Measurements from ENCODE around the gene PPP1R36. TPM values are rescaled to one million over a fixed set of nuclear protein-coding genes. Genes with fewer than 3 reads are reported as not detected.
"Not testable (repeated sequence)": the region's sequence is repeated elsewhere in the genome, so short reads cannot be mapped to it uniquely, and the experiment has no call there.

PPP1R36 gene
- total RNA-seq, 1 experiment from 2014 or later, result 0.50 TPM

DNA sequence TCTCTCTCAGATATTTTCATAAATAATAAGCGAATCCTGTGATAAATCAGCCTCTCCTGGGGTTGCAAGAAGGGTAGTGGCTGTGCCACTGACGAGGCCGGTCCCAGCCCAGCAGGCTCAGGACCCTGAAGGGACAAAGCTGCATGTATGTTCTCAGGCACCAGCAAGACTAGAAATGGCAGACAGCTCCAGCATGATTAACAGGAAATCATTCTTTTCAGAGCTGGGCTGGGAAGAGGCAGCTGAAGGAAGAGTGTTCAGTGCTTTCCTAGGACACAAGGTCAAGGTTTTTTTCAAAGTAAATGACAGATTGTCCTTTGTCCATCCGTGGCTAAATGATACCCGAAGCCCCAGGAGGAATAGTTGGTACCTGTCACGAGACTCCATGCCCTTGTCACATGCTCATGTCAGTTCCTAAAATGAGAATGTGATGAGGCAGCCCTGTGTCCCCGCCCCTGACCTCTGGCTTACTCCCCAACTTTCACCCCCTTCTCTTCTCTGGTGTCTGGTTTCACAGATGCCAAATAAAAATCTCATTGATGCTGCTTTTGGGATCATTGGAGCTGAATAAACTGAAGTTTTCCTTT is 65.1 kb downstream of the PPP1R36 start:
- Histone ChIP-seq H3K27ac (ENCODE audit: insufficient read length, low read depth, low read length) (no peak overlapping the region), H3K18ac (ENCODE audit: insufficient read length, low read depth, low read length) (no peak overlapping the region), H3K27me3 (ENCODE audit: insufficient read depth, low read length) (no peaks in the 10 kb centered on the region), H3K4ac (ENCODE audit: low read depth, low read length) (no peak overlapping the region), H3T11ph (ENCODE audit: low read length) (no peak overlapping the region), H4K91ac (ENCODE audit: insufficient read length, low read depth, low read length) (no peak overlapping the region), H3K56ac (ENCODE audit: insufficient read length, low read depth, low read length) (no peak overlapping the region), H3K79me2 (ENCODE audit: insufficient read depth, low read length) (no peaks in the 10 kb centered on the region), H3K4me2 (ENCODE audit: insufficient read depth, insufficient read length, low read length) (no peak overlapping the region), H2BK15ac (ENCODE audit: low read depth, low read length) (no peak overlapping the region), H3K9ac (ENCODE audit: extremely low read depth, insufficient read length, low read length) (no peak overlapping the region), H3K4me1 (ENCODE audit: insufficient read depth, low read length) (no peaks in the 10 kb centered on the region), H2BK120ac (ENCODE audit: low read depth, low read length, poor library complexity, severe bottlenecking) (no peak overlapping the region), H4K5ac (ENCODE audit: insufficient read length, low read depth, low read length) (no peak overlapping the region), H3K23me2 (ENCODE audit: insufficient read length, low read depth, low read length, poor library complexity, severe bottlenecking) (no peaks in the 10 kb centered on the region), H3K23ac (ENCODE audit: insufficient read length, low read depth, low read length) (no peak overlapping the region), H2BK12ac (ENCODE audit: insufficient read length, low read depth, low read length) (no peak overlapping the region), H4K8ac (replicated peaks; ENCODE audit: insufficient read length, low read depth, low read length) (no peak overlapping the region), H2AK5ac (ENCODE audit: insufficient read length, low read length) (no peak overlapping the region), H4K20me1 (ENCODE audit: control insufficient read depth, insufficient read depth, insufficient read length) (no peaks in the 10 kb centered on the region), H2BK20ac (ENCODE audit: low read depth, low read length, poor library complexity, severe bottlenecking) (no peak overlapping the region), H2AFZ (ENCODE audit: low read length) (no peak overlapping the region), H2BK5ac (ENCODE audit: insufficient read length, low read length) (no peak overlapping the region), H3K9me3 (ENCODE audit: control insufficient read depth, low read depth, low read length) (no peaks in the 10 kb centered on the region), H3K79me1 (ENCODE audit: insufficient read depth, low read depth, low read length, poor library complexity, severe bottlenecking) (no peaks in the 10 kb centered on the region), H3K14ac (ENCODE audit: insufficient read depth, low read length) (no peak overlapping the region)
- DNase-seq, result no peak
- no CpG with 5 or more reads among the region's 7 CpGs for WGBS (ENCODE audit: extremely low coverage, insufficient read length, low lambda C conversion rate)
- H3K4me1 Mint-ChIP-seq, result peaks cover 7 to 14% of the 10 kb centered on the region in 2 experiments
- no peaks in the 10 kb centered on the region for H3K27me3 Mint-ChIP-seq (ENCODE audit: low read depth)
- TF ChIP-seq CTCF (conservative IDR thresholded peaks at IDR 0.05), result no peak
- no peak overlapping the region for H3K4me3 Mint-ChIP-seq
- no peaks in the 10 kb centered on the region for H3K9me3 Mint-ChIP-seq
- H3K36me3 Mint-ChIP-seq (ENCODE audit: insufficient read depth in 1 of 3, low read depth in 3 of 3), result no peaks in the 10 kb centered on the region
- peak overlapping the region in 1 of 3 experiments; percentile 88; a peak in 2 of 7 replicates for H3K27ac Mint-ChIP-seq

DNA sequence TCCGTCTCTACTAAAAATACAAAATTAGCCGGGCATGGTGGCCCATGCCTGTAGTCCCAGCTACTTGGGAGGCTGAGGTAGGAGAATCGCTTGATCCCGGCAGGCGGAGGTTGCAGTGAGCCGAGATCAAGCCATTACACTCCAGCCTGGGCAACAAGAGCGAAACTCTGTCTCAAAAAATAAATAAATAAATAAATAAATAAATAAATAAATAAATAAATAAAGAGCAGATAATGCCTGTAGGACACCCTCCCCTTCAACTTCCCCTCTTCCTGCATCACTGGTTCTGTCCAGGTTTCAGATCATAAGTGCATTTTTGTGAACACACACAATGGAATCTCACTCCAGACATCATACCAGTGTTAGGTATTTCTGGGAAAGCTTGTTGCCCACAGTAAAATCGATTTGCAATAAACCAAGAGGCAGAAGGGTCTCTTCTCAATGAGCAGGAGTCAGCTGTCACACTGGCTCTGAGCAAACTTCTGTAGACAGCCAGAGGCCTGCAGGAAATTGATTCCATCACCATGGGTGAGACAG is 68.2 kb downstream of the PPP1R36 start:
- H3K9me3 Mint-ChIP-seq; H2AFZ ChIP-seq (ENCODE audit: low read length); H3K18ac ChIP-seq (ENCODE audit: insufficient read length, low read depth, low read length); H2BK20ac ChIP-seq (ENCODE audit: low read depth, low read length, poor library complexity, severe bottlenecking); H3K4me2 ChIP-seq (ENCODE audit: insufficient read depth, insufficient read length, low read length); H4K20me1 ChIP-seq (ENCODE audit: control insufficient read depth, insufficient read depth, insufficient read length); H3K36me3 Mint-ChIP-seq (ENCODE audit: insufficient read depth in 1 of 3, low read depth in 3 of 3); H4K5ac ChIP-seq (ENCODE audit: insufficient read length, low read depth, low read length); H4K91ac ChIP-seq (ENCODE audit: insufficient read length, low read depth, low read length); H3K4me1 ChIP-seq (ENCODE audit: insufficient read depth, low read length); H2BK15ac ChIP-seq (ENCODE audit: low read depth, low read length); H3K4ac ChIP-seq (ENCODE audit: low read depth, low read length); H3K27ac Mint-ChIP-seq; H3K4me3 Mint-ChIP-seq; H3K9ac ChIP-seq (ENCODE audit: extremely low read depth, insufficient read length, low read length); H4K8ac ChIP-seq (replicated peaks; ENCODE audit: insufficient read length, low read depth, low read length); H2BK120ac ChIP-seq (ENCODE audit: low read depth, low read length, poor library complexity, severe bottlenecking); H3K23ac ChIP-seq (ENCODE audit: insufficient read length, low read depth, low read length); H3K79me1 ChIP-seq (ENCODE audit: insufficient read depth, low read depth, low read length, poor library complexity, severe bottlenecking); H2AK5ac ChIP-seq (ENCODE audit: insufficient read length, low read length); H2BK12ac ChIP-seq (ENCODE audit: insufficient read length, low read depth, low read length); H3K9me3 ChIP-seq (ENCODE audit: control insufficient read depth, low read depth, low read length); H3K27me3 ChIP-seq (ENCODE audit: insufficient read depth, low read length); H3T11ph ChIP-seq (ENCODE audit: low read length); H2BK5ac ChIP-seq (ENCODE audit: insufficient read length, low read length); DNase-seq; H3K79me2 ChIP-seq (ENCODE audit: insufficient read depth, low read length); H3K23me2 ChIP-seq (ENCODE audit: insufficient read length, low read depth, low read length, poor library complexity, severe bottlenecking); H3K27ac ChIP-seq (ENCODE audit: insufficient read length, low read depth, low read length); H3K27me3 Mint-ChIP-seq (ENCODE audit: low read depth); H3K14ac ChIP-seq (ENCODE audit: insufficient read depth, low read length); H3K56ac ChIP-seq (ENCODE audit: insufficient read length, low read depth, low read length): not testable (repeated sequence)
- peaks cover 5 to 11% of the 10 kb centered on the region in 2 experiments; a peak in 3 of 4 replicates for H3K4me1 Mint-ChIP-seq
- WGBS (ENCODE audit: extremely low coverage, insufficient read length, low lambda C conversion rate), result no CpG with 5 or more reads among the region's 8 CpGs

Measured in H9 (cell line).